ENCODE data around the gene FECH.

The FECH gene

GRCh38 chr18:57627488-57627887, 41.0 kb upstream of the FECH start:
- no peak for TF ChIP-seq POLR2A (IDR thresholded peaks at IDR 0.05; ENCODE audit: extremely low read depth, insufficient read length)
- TF ChIP-seq MYC (IDR thresholded peaks at IDR 0.05; ENCODE audit: low read depth, low read length) = no peak
- TF ChIP-seq MAX (IDR thresholded peaks at IDR 0.05; ENCODE audit: low read depth, low read length) = no peak
- no peak for TF ChIP-seq CTCF (IDR thresholded peaks at IDR 0.05; ENCODE audit: low read depth, low read length)
- no peak for DNase-seq (ENCODE audit: low read depth)
- no peak overlapping the region for H3K4me3 ChIP-seq (ENCODE audit: low read depth, low read length)

- no peak overlapping the region for H3K4me3 ChIP-seq (ENCODE audit: low read depth, low read length)
- no peak for TF ChIP-seq MYC (IDR thresholded peaks at IDR 0.05; ENCODE audit: low read depth, low read length)
- TF ChIP-seq CTCF (IDR thresholded peaks at IDR 0.05; ENCODE audit: low read depth, low read length) = no peak
- no peak for TF ChIP-seq MAX (IDR thresholded peaks at IDR 0.05; ENCODE audit: low read depth, low read length)
- no peak for TF ChIP-seq POLR2A (IDR thresholded peaks at IDR 0.05; ENCODE audit: extremely low read depth, insufficient read length)
- no peak for DNase-seq (ENCODE audit: low read depth)
Measured at GRCh38 chr18:57624988-57625387, 38.5 kb upstream of the FECH start.

- DNase-seq (ENCODE audit: low read depth) = no peak
- peak overlapping the region; percentile 88 for H3K4me3 ChIP-seq (ENCODE audit: low read depth, low read length)
- no peak for TF ChIP-seq CTCF (IDR thresholded peaks at IDR 0.05; ENCODE audit: low read depth, low read length)
- no peak for TF ChIP-seq MYC (IDR thresholded peaks at IDR 0.05; ENCODE audit: low read depth, low read length)
- no peak for TF ChIP-seq POLR2A (IDR thresholded peaks at IDR 0.05; ENCODE audit: extremely low read depth, insufficient read length)
- TF ChIP-seq MAX (IDR thresholded peaks at IDR 0.05; ENCODE audit: low read depth, low read length) = no peak
Measured at GRCh38 chr18:57621246-57621604, 34.7 kb upstream of the FECH start.

- TF ChIP-seq MAX (IDR thresholded peaks at IDR 0.05; ENCODE audit: low read depth, low read length) (no peak), MYC (IDR thresholded peaks at IDR 0.05; ENCODE audit: low read depth, low read length) (no peak), POLR2A (IDR thresholded peaks at IDR 0.05; ENCODE audit: extremely low read depth, insufficient read length) (no peak), CTCF (IDR thresholded peaks at IDR 0.05; ENCODE audit: low read depth, low read length) (no peak)
- DNase-seq (ENCODE audit: low read depth) = no peak
- H3K4me3 ChIP-seq (ENCODE audit: low read depth, low read length) = peak overlapping the region; percentile 88
Measured at GRCh38 chr18:57619876-57620275, 33.4 kb upstream of the FECH start.

- peak overlapping the region; percentile 13 for H3K4me3 ChIP-seq (ENCODE audit: low read depth, low read length)
- peak; percentile 44 for DNase-seq (ENCODE audit: low read depth)
- TF ChIP-seq MAX (IDR thresholded peaks at IDR 0.05; ENCODE audit: low read depth, low read length) (no peak), POLR2A (IDR thresholded peaks at IDR 0.05; ENCODE audit: extremely low read depth, insufficient read length) (no peak), MYC (IDR thresholded peaks at IDR 0.05; ENCODE audit: low read depth, low read length) (no peak), CTCF (IDR thresholded peaks at IDR 0.05; ENCODE audit: low read depth, low read length) (no peak)
Measured at GRCh38 chr18:57618910-57619309, 32.4 kb upstream of the FECH start.

GRCh38 chr18:57603871-57604270, 17.4 kb upstream of the FECH start:
- DNase-seq (ENCODE audit: low read depth) = no peak
- H3K4me3 ChIP-seq (ENCODE audit: low read depth, low read length) = no peak overlapping the region
- TF ChIP-seq CTCF (IDR thresholded peaks at IDR 0.05; ENCODE audit: low read depth, low read length) (no peak), MAX (IDR thresholded peaks at IDR 0.05; ENCODE audit: low read depth, low read length) (no peak), POLR2A (IDR thresholded peaks at IDR 0.05; ENCODE audit: extremely low read depth, insufficient read length) (no peak), MYC (IDR thresholded peaks at IDR 0.05; ENCODE audit: low read depth, low read length) (no peak)
